Daoy (cell line): ENCODE results near the gene BIK. TPM values are rescaled to one million over a fixed set of nuclear protein-coding genes. Genes with fewer than 3 reads are reported as not detected.

ENCODE experiments used
- DNase-seq: peaks from one replicate; pipeline ENCODE4 v3.0.0-alpha.2; 2015; ENCODE audit warnings: low read depth
- total RNA-seq: library from RNA; depleted of rRNA; stranded (reverse); fragments of >200 nt; shearing (Covaris generic); gene quantifications from 2 replicates; pipeline ENCODE4 v1.2.3, GENCODE V29; 2014

The BIK gene
- total RNA-seq, 1 experiment from 2014 or later, result 14.4 TPM

GRCh38 chr22:43159484-43160178 is 49.1 kb downstream of the BIK start:
- peak; percentile 57 for DNase-seq

DNA sequence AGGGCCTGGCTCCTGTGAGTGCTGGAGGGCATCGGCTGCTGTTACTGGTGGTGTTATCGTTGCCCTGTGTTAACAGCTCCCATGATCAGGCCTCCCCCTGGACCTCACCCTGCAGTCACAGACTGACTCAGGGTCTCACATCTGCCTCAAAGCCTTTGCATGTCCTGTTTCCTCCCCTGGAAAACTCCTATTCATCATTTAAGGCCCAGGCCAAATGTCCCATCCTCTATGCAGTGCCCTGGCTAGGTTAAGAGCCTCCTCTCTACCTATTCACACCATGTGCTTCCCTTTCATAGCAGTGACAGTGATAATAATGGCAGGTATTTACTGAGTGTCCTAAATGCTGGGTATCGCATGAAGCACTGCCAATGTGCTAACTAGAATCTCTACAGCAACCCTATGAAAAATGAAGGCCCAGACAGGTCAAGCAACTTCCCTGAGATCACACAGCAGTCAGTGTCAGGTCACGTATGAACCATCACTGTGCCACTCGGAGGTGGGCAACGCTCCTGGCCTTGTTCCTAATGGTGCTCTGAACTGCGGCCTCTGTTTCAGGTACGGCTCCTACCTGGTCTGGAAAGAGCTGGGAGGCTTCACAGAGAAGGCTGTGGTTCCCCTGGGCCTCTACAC is 50.1 kb downstream of the BIK start:
- no peak for DNase-seq

DNA sequence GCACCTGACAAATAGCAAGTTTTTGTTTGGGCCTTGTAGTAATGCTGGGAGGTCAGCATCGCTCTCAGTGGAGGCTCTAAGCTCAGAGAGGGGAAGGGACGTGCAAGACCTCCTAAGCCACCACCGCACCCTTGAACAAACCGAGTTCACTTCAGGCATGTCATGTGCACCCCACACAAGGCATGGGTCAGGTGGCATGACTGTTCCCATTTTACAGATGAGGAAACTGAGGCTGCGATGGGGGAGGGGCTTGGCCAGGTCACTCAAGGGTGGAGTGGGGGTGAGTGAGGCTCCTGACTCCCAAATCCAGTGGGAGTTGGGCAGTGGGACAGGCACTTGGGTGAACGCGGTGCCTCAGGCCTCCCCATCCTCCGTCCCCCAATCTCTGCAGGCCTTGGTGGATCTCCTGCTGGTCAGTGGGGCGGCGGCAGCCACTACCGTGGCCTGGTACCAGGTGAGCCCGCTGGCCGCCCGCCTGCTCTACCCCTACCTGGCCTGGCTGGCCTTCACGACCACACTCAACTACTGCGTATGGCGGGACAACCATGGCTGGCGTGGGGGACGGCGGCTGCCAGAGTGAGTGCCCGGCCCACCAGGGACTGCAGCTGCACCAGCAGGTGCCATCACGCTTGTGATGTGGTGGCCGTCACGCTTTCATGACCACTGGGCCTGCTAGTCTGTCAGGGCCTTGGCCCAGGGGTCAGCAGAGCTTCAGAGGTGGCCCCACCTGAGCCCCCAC is 52.0 kb downstream of the BIK start:
- DNase-seq, result no peak

GRCh38 chr22:43163241-43163795 is 52.8 kb downstream of the BIK start:
- no peak for DNase-seq

GRCh38 chr22:43164636-43165035 is 54.1 kb downstream of the BIK start:
- DNase-seq, result no peak

- no peak for DNase-seq
Observed at GRCh38 chr22:43166132-43166930, 55.8 kb downstream of the BIK start.

DNA sequence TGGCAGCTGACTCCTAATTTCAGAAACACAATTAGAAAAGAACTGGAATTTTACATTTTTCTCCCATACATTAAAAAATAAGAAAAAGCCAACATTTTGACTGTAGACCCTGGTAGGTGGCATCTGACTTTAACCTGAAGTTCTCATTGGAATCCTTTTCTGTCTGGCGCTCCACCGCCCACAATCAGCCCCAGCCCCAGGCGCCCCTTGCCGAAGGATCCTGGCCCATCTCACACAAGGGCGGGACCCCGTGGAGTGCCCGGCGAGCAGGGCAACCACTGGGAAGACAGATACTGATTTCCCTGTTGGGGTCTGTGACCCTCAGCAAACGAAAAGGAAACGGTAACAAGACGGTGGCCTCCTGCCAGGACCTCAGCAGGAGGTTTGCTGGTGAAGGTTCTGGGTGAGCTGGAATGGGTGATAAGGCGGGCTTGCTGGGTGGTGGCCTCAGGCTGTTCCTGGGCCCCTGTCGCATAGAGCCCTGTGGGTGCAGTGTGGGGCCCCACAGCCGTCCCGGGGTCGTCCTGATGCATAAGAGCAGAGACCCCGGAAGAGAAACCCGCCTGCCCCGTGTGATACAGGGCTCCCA is 56.5 kb downstream of the BIK start:
- no peak for DNase-seq

DNA sequence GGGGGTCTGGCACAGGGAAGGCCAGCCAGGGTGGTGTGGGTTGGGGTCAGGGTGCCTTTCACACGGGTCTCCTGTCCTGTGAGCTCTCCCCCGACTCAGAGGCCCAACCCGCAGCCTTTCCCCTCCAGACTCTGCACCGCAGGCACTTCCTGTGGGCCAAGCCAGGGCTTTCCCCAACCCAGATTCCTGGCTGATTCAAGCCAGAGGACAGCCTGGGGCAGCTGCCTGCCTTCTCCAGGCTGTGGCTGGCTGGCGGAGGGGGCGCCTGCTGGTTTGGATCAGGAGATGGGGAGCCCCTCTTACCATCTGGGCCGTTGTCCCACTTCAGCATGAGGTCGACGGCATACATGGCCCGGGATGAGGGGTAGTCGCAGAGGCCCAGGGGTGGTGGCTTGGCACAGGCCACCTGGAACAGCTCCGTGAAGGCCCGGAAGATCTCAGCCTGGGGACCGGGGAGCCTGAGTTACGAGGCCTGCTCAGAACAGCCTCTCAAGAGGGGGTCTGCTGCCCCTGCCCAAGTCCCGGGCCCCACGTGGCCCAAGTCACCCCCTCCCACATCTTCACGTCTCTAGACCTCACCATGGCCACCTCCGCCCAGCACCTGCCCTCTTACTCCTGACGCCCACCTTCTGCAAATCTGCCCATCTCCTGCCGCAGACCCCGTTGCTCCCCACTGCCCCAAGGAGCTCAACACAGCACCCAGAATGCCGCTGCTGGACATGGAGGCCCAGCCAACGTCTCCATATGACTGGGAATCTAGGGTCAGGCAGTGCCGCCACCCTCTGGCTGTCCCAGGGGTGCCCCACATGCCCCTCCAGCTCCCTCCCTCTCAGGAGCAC is 58.1 kb downstream of the BIK start:
- DNase-seq, result peak; percentile 68

- DNase-seq, result no peak
Observed at GRCh38 chr22:43169310-43170130, 59.0 kb downstream of the BIK start.

DNA sequence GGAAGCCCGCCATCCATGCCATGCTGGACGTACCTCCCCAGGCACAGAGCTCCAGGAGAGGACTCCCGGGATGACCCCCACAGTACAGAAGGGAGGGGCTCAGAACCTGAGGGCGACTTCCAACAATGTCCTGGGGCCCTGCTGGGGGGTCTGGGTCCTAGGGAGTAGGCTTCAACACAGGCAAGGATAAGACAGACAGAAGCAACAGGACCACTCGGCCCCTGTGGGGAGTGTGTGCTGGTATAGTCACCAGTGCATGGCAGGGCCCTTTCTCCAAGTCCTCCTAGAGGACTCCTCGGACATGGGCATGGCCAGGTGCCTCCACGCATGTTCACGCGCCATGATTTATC is 59.6 kb downstream of the BIK start:
- no peak for DNase-seq

- DNase-seq, result no peak
Observed at GRCh38 chr22:43171019-43171491, 60.5 kb downstream of the BIK start.

GRCh38 chr22:43171607-43172006 is 61.1 kb downstream of the BIK start:
- DNase-seq, result no peak

GRCh38 chr22:43172191-43172590 is 61.6 kb downstream of the BIK start:
- no peak for DNase-seq

DNA sequence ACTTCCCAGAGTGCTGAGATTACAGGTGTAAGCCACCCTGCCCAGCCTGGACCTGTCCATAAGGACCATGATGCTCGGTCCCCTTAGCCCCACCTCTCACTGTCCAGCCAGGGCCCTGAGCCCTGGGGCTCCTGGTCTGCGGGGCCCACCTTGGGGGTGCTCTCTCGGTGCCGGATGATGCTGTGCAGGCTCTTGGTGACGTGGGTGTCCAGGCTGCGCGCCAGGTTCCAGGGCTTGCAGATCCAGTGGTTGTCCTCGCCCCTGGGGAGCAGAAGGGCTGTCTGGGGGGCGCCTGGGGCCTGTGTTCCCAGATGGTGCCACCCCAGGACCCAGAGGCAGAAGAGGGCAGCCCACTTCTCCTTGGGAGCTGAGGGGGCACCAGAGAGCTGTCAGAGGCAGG is 63.0 kb downstream of the BIK start:
- DNase-seq, result no peak

DNA sequence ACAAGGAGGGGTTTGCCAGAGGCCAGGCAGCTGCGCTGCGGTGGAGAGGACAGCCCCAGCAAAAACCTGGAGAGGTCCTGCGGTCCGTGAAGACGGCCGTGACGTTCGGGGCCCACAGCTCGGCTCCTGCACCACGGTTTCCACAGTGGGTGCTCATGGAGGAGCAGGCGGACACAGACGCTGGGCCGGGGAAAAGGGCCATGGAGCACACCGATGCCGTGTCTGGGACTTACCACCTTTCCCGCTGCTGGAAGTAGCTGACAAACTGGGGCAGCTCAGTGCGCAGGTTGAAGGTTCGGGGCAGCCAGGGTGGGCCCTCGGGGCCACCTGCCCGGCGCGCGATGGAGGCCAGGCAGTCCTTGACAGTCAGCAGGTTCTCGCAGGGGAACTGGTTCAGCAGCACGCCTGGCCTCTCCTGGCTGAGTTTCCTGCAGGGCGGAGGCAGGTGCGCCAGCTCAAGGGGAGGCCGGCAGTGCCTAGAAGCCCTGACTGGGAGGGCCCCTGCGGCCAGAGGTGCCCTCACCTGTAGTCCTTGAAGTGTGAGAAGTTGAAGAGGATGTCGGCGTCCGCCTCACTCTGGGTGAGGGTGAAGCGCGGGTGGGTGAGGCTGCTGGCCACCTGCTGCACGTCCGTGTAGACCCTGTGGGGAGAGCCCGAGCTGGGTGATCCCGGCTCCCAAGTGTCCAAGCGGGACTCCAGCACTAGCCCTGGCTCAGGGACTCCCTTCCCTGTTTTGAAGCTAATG is 63.6 kb downstream of the BIK start:
- no peak for DNase-seq

DNA sequence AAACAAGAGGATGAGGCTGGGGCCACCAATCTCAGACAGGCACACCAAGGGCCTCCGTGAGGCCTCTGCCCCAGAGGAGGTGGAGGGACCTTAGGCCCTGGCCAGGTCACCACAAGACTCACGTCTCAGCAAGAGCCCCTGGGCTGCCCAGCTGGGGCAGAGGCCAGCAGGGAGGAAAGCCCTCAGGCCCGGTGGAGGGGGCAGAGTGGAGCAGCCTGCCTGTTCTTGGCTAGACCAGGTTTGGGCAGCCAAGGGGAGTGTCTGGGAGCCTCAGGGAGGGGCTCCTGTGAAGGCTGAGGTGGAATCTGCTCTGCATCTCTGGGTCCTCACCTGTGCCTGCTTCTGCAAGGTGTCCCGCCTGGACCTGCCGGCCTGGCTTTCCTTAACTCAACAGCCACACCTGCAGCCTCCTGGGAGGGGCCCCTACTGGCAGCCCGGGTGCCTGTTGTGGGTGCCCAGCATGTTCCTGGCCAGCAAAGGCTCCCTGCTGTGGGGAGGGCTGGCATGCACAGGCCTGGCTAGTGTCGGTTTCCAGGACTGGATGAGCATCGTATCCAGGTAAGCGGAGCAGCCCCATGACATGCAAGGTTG is 64.5 kb downstream of the BIK start:
- no peak for DNase-seq

- DNase-seq, result no peak
Observed at GRCh38 chr22:43176090-43176489, 65.5 kb downstream of the BIK start.

- no peak for DNase-seq
Observed at GRCh38 chr22:43177479-43177878, 66.9 kb downstream of the BIK start.
